MM.1S (cell line): ENCODE data around the gene BMPER.

Experiments used
- DNase-seq: peaks from one replicate; pipeline ENCODE4 v3.0.0-alpha.2; 2015
- H2AFZ ChIP-seq: fragments of 300-600 bp; sonication (generic); 2 replicates; pipeline ENCODE4 v1.6.0; 2016; ENCODE audit warnings: antibody characterized with exemption, low read length
- H3F3A ChIP-seq: fragments of 300-600 bp; sonication (generic); 2 replicates; pipeline ENCODE4 v1.6.1; 2016; ENCODE audit warnings: mild to moderate bottlenecking, antibody characterized with exemption, low read length, moderate library complexity, mixed read lengths; ENCODE audit not compliant: insufficient read depth
- H3K27ac ChIP-seq: fragments of 300-600 bp; sonication (generic); 2 replicates; pipeline ENCODE4 v1.5.1; 2016; ENCODE audit warnings: mild to moderate bottlenecking, low read length
- H3K27me3 ChIP-seq: fragments of 300-600 bp; sonication (generic); replicated peaks from 2 replicates; pipeline ENCODE4 v1.6.0; 2016; ENCODE audit warnings: low read length; ENCODE audit not compliant: insufficient read depth
- H3K36me3 ChIP-seq: fragments of 300-600 bp; sonication (generic); replicated peaks from 2 replicates; pipeline ENCODE4 v1.6.1; 2016; ENCODE audit warnings: mild to moderate bottlenecking, low read length, mixed read lengths; ENCODE audit not compliant: insufficient read depth
- H3K4me1 ChIP-seq: fragments of 300-600 bp; sonication (generic); 2 replicates; pipeline ENCODE4 v1.6.1; 2016; ENCODE audit warnings: low read length, mixed read lengths
- H3K4me2 ChIP-seq: fragments of 300-600 bp; sonication (generic); 2 replicates; pipeline ENCODE4 v1.6.0; 2016; ENCODE audit warnings: low read depth, low read length
- H3K4me3 ChIP-seq: fragments of 300-600 bp; sonication (generic); 2 replicates; pipeline ENCODE4 v1.5.1; 2016; ENCODE audit warnings: low read length, mixed read lengths
- H3K79me2 ChIP-seq: fragments of 300-600 bp; sonication (generic); 2 replicates; pipeline ENCODE4 v1.6.1; 2016; ENCODE audit warnings: mixed run types, low read length, mixed read lengths
- H3K9ac ChIP-seq: fragments of 300-600 bp; sonication (generic); 2 replicates; pipeline ENCODE4 v1.6.1; 2016; ENCODE audit warnings: low read length, mixed read lengths
- H3K9me2 ChIP-seq: fragments of 300-600 bp; sonication (generic); replicated peaks from 2 replicates; pipeline ENCODE4 v1.6.1; 2016; ENCODE audit warnings: mild to moderate bottlenecking, low read length, mixed read lengths; ENCODE audit not compliant: insufficient read depth
- H3K9me3 ChIP-seq: fragments of 300-600 bp; sonication (generic); replicated peaks from 2 replicates; pipeline ENCODE4 v1.6.1; 2016; ENCODE audit warnings: mild to moderate bottlenecking, low read length, mixed read lengths; ENCODE audit not compliant: insufficient read depth
- H4K20me1 ChIP-seq: fragments of 300-600 bp; sonication (generic); 2 replicates; pipeline ENCODE4 v1.6.1; 2016; ENCODE audit warnings: mild to moderate bottlenecking, low read length, moderate library complexity, mixed read lengths; ENCODE audit not compliant: insufficient read depth
- EZH2 ChIP-seq: fragments of 300-600 bp; sonication (generic); optimal IDR thresholded peaks from 2 replicates; pipeline ENCODE3; 2017; ENCODE audit warnings: low read depth, mild to moderate bottlenecking, antibody characterized with exemption, low read length, mixed read lengths
- EZH2phosphoT487 ChIP-seq: fragments of 300-600 bp; sonication (generic); IDR thresholded peaks from 2 replicates; pipeline ENCODE4 v1.6.1; 2018; ENCODE audit warnings: antibody characterized with exemption, low read length
- TF ChIP-seq, protein P1 (sequence below): fragments of 300-600 bp; sonication (generic); IDR thresholded peaks from 2 replicates; pipeline ENCODE4 v1.5.1; 2016; ENCODE audit warnings: antibody characterized with exemption, low read length, mixed read lengths

Gene BMPER

GRCh38 chr7:34157137-34157536, 251.8 kb downstream of the BMPER start:
- Histone ChIP-seq H3K9me3 (no peaks in the 10 kb centered on the region), H3K36me3 (no peaks in the 10 kb centered on the region), H3K9me2 (no peaks in the 10 kb centered on the region), H3K27me3 (no peaks in the 10 kb centered on the region), H3K9ac (no peak overlapping the region), H3K4me3 (no peak overlapping the region), H4K20me1 (no peaks in the 10 kb centered on the region), H3K4me2 (no peak overlapping the region), H3K4me1 (no peaks in the 10 kb centered on the region), H3K27ac (no peak overlapping the region), H3F3A (no peaks in the 10 kb centered on the region), H3K79me2 (no peaks in the 10 kb centered on the region), H2AFZ (no peak overlapping the region)
- no peak for DNase-seq
- no peak for TF ChIP-seq EZH2
- TF ChIP-seq, protein P1, sequence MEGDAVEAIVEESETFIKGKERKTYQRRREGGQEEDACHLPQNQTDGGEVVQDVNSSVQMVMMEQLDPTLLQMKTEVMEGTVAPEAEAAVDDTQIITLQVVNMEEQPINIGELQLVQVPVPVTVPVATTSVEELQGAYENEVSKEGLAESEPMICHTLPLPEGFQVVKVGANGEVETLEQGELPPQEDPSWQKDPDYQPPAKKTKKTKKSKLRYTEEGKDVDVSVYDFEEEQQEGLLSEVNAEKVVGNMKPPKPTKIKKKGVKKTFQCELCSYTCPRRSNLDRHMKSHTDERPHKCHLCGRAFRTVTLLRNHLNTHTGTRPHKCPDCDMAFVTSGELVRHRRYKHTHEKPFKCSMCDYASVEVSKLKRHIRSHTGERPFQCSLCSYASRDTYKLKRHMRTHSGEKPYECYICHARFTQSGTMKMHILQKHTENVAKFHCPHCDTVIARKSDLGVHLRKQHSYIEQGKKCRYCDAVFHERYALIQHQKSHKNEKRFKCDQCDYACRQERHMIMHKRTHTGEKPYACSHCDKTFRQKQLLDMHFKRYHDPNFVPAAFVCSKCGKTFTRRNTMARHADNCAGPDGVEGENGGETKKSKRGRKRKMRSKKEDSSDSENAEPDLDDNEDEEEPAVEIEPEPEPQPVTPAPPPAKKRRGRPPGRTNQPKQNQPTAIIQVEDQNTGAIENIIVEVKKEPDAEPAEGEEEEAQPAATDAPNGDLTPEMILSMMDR = no peak
- no peak for TF ChIP-seq EZH2phosphoT487

DNA sequence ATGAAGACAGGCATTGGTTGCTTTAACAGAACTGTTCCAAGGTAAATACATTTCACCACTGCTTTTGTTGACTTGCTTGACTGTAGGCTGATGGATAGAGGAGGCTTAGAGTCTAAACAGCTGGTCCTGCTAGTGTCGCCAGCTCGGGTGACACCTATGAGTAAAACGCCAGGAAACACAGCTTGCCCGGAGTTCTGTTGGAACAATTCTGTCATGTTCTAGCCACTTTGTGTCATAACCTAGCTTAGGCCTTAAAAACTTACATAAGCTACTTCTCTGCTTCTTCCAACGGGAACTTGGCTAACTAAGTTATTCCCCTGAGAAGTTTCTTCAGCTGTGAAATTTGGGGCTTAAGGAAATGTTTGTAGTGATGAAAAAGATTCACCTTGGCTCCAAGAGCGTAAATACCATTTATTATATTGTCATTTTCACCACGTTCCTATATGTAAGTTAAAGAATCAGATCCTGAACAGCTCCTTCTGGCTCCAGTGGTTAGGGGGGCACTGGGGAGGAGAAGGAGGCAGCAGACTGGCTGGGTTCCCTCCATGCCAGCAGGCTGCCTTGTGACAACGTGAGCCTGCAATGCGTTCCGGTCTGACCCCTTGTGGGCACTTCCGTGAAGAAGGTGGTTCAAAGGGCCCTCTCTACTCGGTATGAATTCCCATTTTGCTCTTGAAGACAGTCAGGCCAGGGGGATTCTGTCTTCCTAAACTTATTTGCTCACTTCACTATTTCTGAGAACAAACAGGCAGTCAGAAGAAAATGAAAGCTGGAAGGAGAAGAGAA, 253.2 kb downstream of the BMPER start:
- Histone ChIP-seq H3K27ac (no peak overlapping the region), H3K4me3 (no peak overlapping the region), H3K4me1 (no peaks in the 10 kb centered on the region), H3K36me3 (no peaks in the 10 kb centered on the region), H3K4me2 (no peak overlapping the region), H3K9ac (no peak overlapping the region), H3F3A (no peaks in the 10 kb centered on the region), H2AFZ (no peak overlapping the region), H3K9me3 (no peaks in the 10 kb centered on the region), H3K9me2 (no peaks in the 10 kb centered on the region), H4K20me1 (no peaks in the 10 kb centered on the region), H3K79me2 (no peaks in the 10 kb centered on the region), H3K27me3 (no peaks in the 10 kb centered on the region)
- no peak for DNase-seq
- no peak for TF ChIP-seq EZH2
- TF ChIP-seq EZH2phosphoT487 = no peak
- TF ChIP-seq, protein P1 = no peak

DNA sequence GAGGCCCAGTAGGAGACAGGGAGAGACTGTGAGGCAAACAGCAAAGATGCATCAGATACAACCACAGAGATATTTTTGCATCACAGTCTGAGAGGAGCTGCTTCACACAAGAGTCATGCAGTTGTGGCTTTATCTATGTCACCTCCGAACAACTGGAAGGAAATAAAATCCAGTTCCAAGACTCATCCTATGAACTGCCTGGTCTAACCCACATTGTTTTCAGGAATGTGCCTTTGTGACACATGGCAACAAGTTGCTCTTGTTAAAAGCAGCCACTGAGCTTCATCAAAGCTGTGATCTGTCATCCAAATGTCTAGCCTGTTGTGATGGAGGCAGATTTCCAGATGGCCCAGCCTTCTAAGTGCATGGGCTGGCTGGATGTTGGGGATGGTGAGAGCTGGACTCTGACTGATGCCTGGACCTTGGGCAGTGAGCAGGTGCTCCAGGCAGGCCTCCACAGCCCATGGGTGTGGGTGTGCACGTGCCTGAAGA, 255.0 kb downstream of the BMPER start:
- no peak overlapping the region for H3K27ac ChIP-seq
- no peak for DNase-seq
- H3K79me2 ChIP-seq = no peaks in the 10 kb centered on the region
- H4K20me1 ChIP-seq = no peaks in the 10 kb centered on the region
- H3K4me2 ChIP-seq = no peak overlapping the region
- no peaks in the 10 kb centered on the region for H3K9me3 ChIP-seq
- H3K4me3 ChIP-seq = no peak overlapping the region
- no peak overlapping the region for H2AFZ ChIP-seq
- H3K4me1 ChIP-seq = no peaks in the 10 kb centered on the region
- H3K27me3 ChIP-seq = no peaks in the 10 kb centered on the region
- H3K36me3 ChIP-seq = no peaks in the 10 kb centered on the region
- no peaks in the 10 kb centered on the region for H3F3A ChIP-seq
- TF ChIP-seq, protein P1 = no peak
- TF ChIP-seq EZH2 (no peak), EZH2phosphoT487 (no peak)
- no peaks in the 10 kb centered on the region for H3K9me2 ChIP-seq
- H3K9ac ChIP-seq = no peak overlapping the region
